ENCODE data around the gene LHFPL3.

LHFPL3 gene

GRCh38 chr7:104538152-104538551 is 209.7 kb downstream of the LHFPL3 start:
- Mint-ChIP-seq H3K4me1 (no peaks in the 10 kb centered on the region), H3K27ac (no peak overlapping the region), H3K4me3 (no peak overlapping the region), H3K27me3 (ENCODE audit: low read depth, poor library complexity) (peaks cover 15% of the 10 kb centered on the region), H3K9me3 (peaks cover 10% of the 10 kb centered on the region), H3K36me3 (ENCODE audit: low read depth) (no peaks in the 10 kb centered on the region)
- DNase-seq: no peak
- TF ChIP-seq, protein P1, sequence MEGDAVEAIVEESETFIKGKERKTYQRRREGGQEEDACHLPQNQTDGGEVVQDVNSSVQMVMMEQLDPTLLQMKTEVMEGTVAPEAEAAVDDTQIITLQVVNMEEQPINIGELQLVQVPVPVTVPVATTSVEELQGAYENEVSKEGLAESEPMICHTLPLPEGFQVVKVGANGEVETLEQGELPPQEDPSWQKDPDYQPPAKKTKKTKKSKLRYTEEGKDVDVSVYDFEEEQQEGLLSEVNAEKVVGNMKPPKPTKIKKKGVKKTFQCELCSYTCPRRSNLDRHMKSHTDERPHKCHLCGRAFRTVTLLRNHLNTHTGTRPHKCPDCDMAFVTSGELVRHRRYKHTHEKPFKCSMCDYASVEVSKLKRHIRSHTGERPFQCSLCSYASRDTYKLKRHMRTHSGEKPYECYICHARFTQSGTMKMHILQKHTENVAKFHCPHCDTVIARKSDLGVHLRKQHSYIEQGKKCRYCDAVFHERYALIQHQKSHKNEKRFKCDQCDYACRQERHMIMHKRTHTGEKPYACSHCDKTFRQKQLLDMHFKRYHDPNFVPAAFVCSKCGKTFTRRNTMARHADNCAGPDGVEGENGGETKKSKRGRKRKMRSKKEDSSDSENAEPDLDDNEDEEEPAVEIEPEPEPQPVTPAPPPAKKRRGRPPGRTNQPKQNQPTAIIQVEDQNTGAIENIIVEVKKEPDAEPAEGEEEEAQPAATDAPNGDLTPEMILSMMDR (IDR thresholded peaks at IDR 0.05): no peak

DNA sequence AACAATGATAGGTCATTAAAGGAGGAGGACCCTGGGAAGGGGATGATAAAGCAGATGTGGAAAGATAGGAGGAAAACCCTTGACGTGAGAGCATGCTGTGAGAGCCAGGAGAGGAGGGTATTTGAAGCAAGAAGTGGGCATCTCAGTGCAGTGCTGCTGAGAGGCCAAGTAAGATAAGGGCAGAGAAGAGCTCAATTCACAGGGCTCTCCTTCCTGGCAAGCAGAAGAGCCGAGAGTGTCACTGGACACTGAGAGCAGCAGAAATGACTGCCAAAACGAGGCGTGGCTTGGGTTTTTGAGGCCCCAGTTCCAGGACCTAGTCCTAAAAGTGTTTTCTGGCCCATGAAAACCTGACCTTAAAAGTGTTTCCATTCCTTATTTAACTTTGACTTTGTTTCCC is 213.5 kb downstream of the LHFPL3 start:
- no peak overlapping the region for H3K27ac Mint-ChIP-seq
- H3K4me1 Mint-ChIP-seq: no peaks in the 10 kb centered on the region
- peaks cover 16% of the 10 kb centered on the region for H3K27me3 Mint-ChIP-seq (ENCODE audit: low read depth, poor library complexity)
- no peak for DNase-seq
- peaks cover 4% of the 10 kb centered on the region for H3K9me3 Mint-ChIP-seq
- TF ChIP-seq, protein P1 (IDR thresholded peaks at IDR 0.05): no peak
- no peaks in the 10 kb centered on the region for H3K36me3 Mint-ChIP-seq (ENCODE audit: low read depth)
- H3K4me3 Mint-ChIP-seq: no peak overlapping the region

DNA sequence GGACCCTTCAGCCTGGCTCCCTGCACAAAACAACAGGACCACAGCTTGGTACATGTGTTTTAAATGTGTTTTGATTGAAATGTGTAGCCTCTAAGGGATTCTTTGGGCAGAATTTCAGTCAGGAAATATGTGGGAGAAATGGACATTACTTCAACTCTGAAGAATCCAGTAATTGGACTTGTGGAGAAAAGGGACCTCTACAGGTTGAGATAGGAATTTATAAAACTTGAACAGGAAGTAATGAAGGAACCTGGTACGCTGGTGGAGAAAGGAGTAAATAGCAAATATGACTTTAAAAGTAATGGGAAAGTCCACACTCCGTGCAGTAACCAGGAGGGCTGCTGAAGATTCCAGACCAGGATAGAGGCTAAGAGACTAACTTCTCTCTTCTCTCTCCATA is 220.5 kb downstream of the LHFPL3 start:
- Mint-ChIP-seq H3K4me1 (no peaks in the 10 kb centered on the region), H3K4me3 (no peak overlapping the region), H3K27ac (no peak overlapping the region), H3K27me3 (ENCODE audit: low read depth, poor library complexity) (peaks cover 5% of the 10 kb centered on the region), H3K9me3 (no peaks in the 10 kb centered on the region), H3K36me3 (ENCODE audit: low read depth) (no peaks in the 10 kb centered on the region)
- TF ChIP-seq, protein P1 (IDR thresholded peaks at IDR 0.05): no peak
- no peak for DNase-seq

- no peak for DNase-seq
- TF ChIP-seq, protein P1 (IDR thresholded peaks at IDR 0.05): no peak
- peaks cover 2% of the 10 kb centered on the region for H3K27me3 Mint-ChIP-seq (ENCODE audit: low read depth, poor library complexity)
- no peak overlapping the region for H3K27ac Mint-ChIP-seq
- H3K9me3 Mint-ChIP-seq: peaks cover 4% of the 10 kb centered on the region
- H3K4me1 Mint-ChIP-seq: no peaks in the 10 kb centered on the region
- H3K4me3 Mint-ChIP-seq: no peak overlapping the region
- no peaks in the 10 kb centered on the region for H3K36me3 Mint-ChIP-seq (ENCODE audit: low read depth)
Observed at GRCh38 chr7:104550362-104550761, 222.0 kb downstream of the LHFPL3 start.

- TF ChIP-seq, protein P1 (IDR thresholded peaks at IDR 0.05): no peak
- H3K36me3 Mint-ChIP-seq (ENCODE audit: low read depth): no peaks in the 10 kb centered on the region
- H3K27ac Mint-ChIP-seq: no peak overlapping the region
- no peaks in the 10 kb centered on the region for H3K4me1 Mint-ChIP-seq
- DNase-seq: no peak
- peaks cover 10% of the 10 kb centered on the region for H3K9me3 Mint-ChIP-seq
- no peak overlapping the region for H3K4me3 Mint-ChIP-seq
- peaks cover 3% of the 10 kb centered on the region for H3K27me3 Mint-ChIP-seq (ENCODE audit: low read depth, poor library complexity)
Observed at GRCh38 chr7:104551226-104551625, 222.8 kb downstream of the LHFPL3 start.

DNA sequence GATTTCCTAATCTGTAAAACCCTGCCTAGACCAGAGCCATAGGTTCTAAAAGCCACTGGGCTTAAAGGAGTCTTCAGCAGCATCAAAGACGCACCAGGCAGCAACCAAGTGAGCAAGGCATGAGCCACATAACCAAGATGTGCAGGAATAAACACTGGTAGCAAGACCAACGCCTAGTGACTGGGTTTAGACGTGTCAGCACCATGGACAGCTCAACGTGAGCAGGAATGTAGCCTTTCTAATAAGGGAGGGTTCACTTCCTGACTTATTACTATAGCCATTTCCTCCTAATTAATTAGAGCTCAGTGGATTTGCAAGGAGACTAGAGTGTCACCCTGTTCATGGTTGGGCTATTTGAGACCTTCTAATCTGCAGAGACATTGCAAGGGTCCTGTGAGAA is 223.7 kb downstream of the LHFPL3 start:
- peaks cover 3% of the 10 kb centered on the region for H3K27me3 Mint-ChIP-seq (ENCODE audit: low read depth, poor library complexity)
- peak; percentile 86 for DNase-seq
- no peak overlapping the region for H3K4me3 Mint-ChIP-seq
- TF ChIP-seq, protein P1 (IDR thresholded peaks at IDR 0.05): no peak
- no peaks in the 10 kb centered on the region for H3K36me3 Mint-ChIP-seq (ENCODE audit: low read depth)
- H3K27ac Mint-ChIP-seq: no peak overlapping the region
- peaks cover 16% of the 10 kb centered on the region for H3K9me3 Mint-ChIP-seq
- H3K4me1 Mint-ChIP-seq: no peaks in the 10 kb centered on the region
